Hepatic stellate cell (primary cell): ENCODE measurements around the gene NPY.
"Not testable (repeated sequence)": the region's sequence is repeated elsewhere in the genome, so short reads cannot be mapped to it uniquely, and the experiment has no call there.

ENCODE experiments used
- DNase-seq: peaks from one replicate; pipeline ENCODE4 v3.0.0; 2011; ENCODE audit warnings: low spot score

The NPY gene

GRCh38 chr7:24283897-24284698, at the start of gene NPY:
TSS of gene NPY (plus strand) at chr7:24284190. CDS start at chr7:24285241, 1,051 bp downstream.
- DNase-seq, result no peak

- DNase-seq, result no peak
Observed at GRCh38 chr7:24239260-24239659, 44.7 kb upstream of the NPY start.

GRCh38 chr7:24241206-24241605, 42.8 kb upstream of the NPY start:
- no peak for DNase-seq

GRCh38 chr7:24244554-24244953, 39.4 kb upstream of the NPY start:
- DNase-seq, result no peak

GRCh38 chr7:24245362-24245761, 38.6 kb upstream of the NPY start:
- no peak for DNase-seq

- DNase-seq, result no peak
Observed at GRCh38 chr7:24249266-24249665, 34.7 kb upstream of the NPY start.

- no peak for DNase-seq
Observed at GRCh38 chr7:24251568-24251967, 32.4 kb upstream of the NPY start.

- no peak for DNase-seq
Observed at GRCh38 chr7:24255139-24255538, 28.9 kb upstream of the NPY start.

- DNase-seq, result not testable (repeated sequence)
Observed at GRCh38 chr7:24258324-24258723, 25.7 kb upstream of the NPY start.

GRCh38 chr7:24271938-24272337, 12.1 kb upstream of the NPY start:
- no peak for DNase-seq

GRCh38 chr7:24279512-24279911, 4.5 kb upstream of the NPY start:
- DNase-seq, result no peak

GRCh38 chr7:24283554-24283896, 465 bp upstream of the NPY start:
- DNase-seq, result no peak

- DNase-seq, result no peak
Observed at GRCh38 chr7:24284699-24285506, 913 bp downstream of the NPY start.

GRCh38 chr7:24290004-24290641, 6.1 kb downstream of the NPY start:
- peak; percentile 9 for DNase-seq

- no peak for DNase-seq
Observed at GRCh38 chr7:24291271-24291670, 7.3 kb downstream of the NPY start.

GRCh38 chr7:24297362-24297761, 13.4 kb downstream of the NPY start:
- DNase-seq, result no peak

- no peak for DNase-seq
Observed at GRCh38 chr7:24298696-24299095, 14.7 kb downstream of the NPY start.

- DNase-seq, result no peak
Observed at GRCh38 chr7:24299192-24299591, 15.2 kb downstream of the NPY start.

- DNase-seq, result no peak
Observed at GRCh38 chr7:24301703-24302102, 17.7 kb downstream of the NPY start.

- DNase-seq, result no peak
Observed at GRCh38 chr7:24304494-24305095, 20.6 kb downstream of the NPY start.

GRCh38 chr7:24307326-24307725, 23.3 kb downstream of the NPY start:
- no peak for DNase-seq

- no peak for DNase-seq
Observed at GRCh38 chr7:24312588-24312987, 28.6 kb downstream of the NPY start.

GRCh38 chr7:24313777-24314176, 29.8 kb downstream of the NPY start:
- no peak for DNase-seq
